Body of pancreas (tissue), 4 donors: ENCODE measurements around the gene CDC26. TPM values are rescaled to one million over a fixed set of nuclear protein-coding genes. Genes with fewer than 3 reads are reported as not detected.

ENCODE experiments used
- ATAC-seq: fragments of 150-250 bp; one replicate; pipeline ENCODE4 v1.9.1; 2016
- DNase-seq, 4 donors: peaks; one replicate each; pipeline ENCODE4 v3.0.0-alpha.2; 2019
- H3K27ac ChIP-seq, 4 donors: fragments of 200-600 bp; sonication (generic); 1 replicate in 3 of 4; 2 replicates in 1 of 4; pipeline versions ENCODE4 v1.5.1 to v1.6.1; 2016 to 2019; ENCODE audit warnings: mild to moderate bottlenecking in 1 of 4, mixed read lengths in 1 of 4, moderate library complexity in 1 of 4
- H3K27me3 ChIP-seq, 2 donors: fragments of 200-600 bp; sonication (generic); one replicate each; pipeline ENCODE4 v1.6.0; 2016; ENCODE audit warnings: mild to moderate bottlenecking in 1 of 2
- H3K36me3 ChIP-seq, 2 donors: fragments of 200-600 bp; sonication (generic); replicated peaks in 1 of 2; 2 replicates each; pipeline ENCODE4 v1.5.1; 2016; ENCODE audit warnings: low read depth in 2 of 2; ENCODE audit not compliant: insufficient read depth in 1 of 2
- H3K4me1 ChIP-seq: fragments of 200-600 bp; sonication (generic); one replicate; pipeline ENCODE4 v1.6.0; 2016
- H3K4me3 ChIP-seq, 2 donors: fragments of 200-600 bp; sonication (generic); 1 replicate in 1 of 2; 2 replicates in 1 of 2; pipeline ENCODE4 v1.5.1; 2016 to 2019
- H3K9me3 ChIP-seq, 3 donors: fragments of 200-600 bp; sonication (generic); 1 replicate in 2 of 3; 2 replicates in 1 of 3; pipeline ENCODE4 v1.5.1; 2016
- POLR2A ChIP-seq, 3 donors: fragments of 450-650 bp; IDR thresholded peaks; one replicate each; pipeline ENCODE4 v1.6.1; 2016; ENCODE audit warnings: antibody characterized with exemption in 3 of 3, mild to moderate bottlenecking in 2 of 3
- WGBS, 2 donors: methylation state at CpG; one replicate each; pipeline ENCODE4 v1.1.5; 2017; 5-methylcytosine and 5-hydroxymethylcytosine counted together
- intact Hi-C: fragments of 100-400 bp; cut with DNase I; formaldehyde crosslinking; loops from one replicate; pipeline ENCODE4 v1.15.1; 2023
- total RNA-seq, 2 donors: library from RNA; depleted of rRNA; stranded (reverse); fragments of >200 nt; gene quantifications; one replicate each; pipeline ENCODE4 v1.1.0, GENCODE V29; 2016
- TF ChIP-seq, protein P1 (sequence below), 7 experiments: fragments of 450-650 bp in 4 of 7; fragments of 200-600 bp in 3 of 7; sonication (generic) in 3 of 7; IDR thresholded peaks; one replicate each; pipeline ENCODE4 v1.5.1; 2016 to 2019; ENCODE audit warnings: antibody characterized with exemption in 7 of 7

The CDC26 gene
- total RNA-seq, 2 donors from 2014 or later: 21.3 to 27.0 TPM

DNA sequence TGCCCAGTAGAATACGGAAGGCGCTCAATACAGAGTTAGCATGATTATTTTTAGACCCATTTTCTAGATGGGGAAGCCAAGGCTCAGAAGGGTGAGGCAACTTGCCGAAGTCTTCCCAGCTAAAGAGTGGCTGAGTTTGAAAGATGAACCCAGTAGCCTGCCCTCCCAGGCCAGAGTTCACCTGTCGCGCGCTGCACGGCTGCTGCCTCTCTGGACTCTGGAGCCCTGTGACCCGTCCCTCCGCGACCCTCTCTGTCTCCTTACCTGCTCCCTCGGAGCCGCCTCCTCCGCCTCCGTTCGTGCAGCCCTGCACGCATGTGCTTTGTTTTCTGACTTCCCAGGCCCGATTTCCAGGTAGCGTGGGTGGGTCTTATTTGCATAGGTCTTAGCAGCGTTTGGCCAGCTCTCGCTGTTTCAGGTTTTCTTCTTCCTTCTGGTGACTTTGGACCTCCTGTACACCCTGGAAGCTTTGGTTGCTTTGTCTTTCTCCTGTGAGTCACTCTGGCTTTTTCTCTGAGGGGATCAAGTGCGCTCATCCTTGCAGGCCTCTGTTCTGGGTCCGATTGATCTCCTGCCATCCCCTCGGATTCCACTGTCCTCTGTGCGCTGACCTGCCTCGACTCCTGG, 27.5 kb upstream of the CDC26 start, which contains the start of gene RNF183:
RNF183 (minus strand) TSS at position 585 of the 627 bp plus-strand sequence. CDS start 5,192 bp downstream, outside the sequence.
- Histone ChIP-seq H3K36me3 (no peaks in the 10 kb centered on the region), H3K9me3 (no peaks in the 10 kb centered on the region), H3K4me1 (peaks cover 8% of the 10 kb centered on the region), H3K27ac (no peak within 1 kb of the TSS), H3K27me3 (no peaks in the 10 kb centered on the region), H3K4me3 (no peak within 1 kb of the TSS)
- no peak for DNase-seq
- WGBS, 2 donors: 55 to 68% methylated on average over 25 of the region's 25 CpGs
- TF ChIP-seq, protein P1, sequence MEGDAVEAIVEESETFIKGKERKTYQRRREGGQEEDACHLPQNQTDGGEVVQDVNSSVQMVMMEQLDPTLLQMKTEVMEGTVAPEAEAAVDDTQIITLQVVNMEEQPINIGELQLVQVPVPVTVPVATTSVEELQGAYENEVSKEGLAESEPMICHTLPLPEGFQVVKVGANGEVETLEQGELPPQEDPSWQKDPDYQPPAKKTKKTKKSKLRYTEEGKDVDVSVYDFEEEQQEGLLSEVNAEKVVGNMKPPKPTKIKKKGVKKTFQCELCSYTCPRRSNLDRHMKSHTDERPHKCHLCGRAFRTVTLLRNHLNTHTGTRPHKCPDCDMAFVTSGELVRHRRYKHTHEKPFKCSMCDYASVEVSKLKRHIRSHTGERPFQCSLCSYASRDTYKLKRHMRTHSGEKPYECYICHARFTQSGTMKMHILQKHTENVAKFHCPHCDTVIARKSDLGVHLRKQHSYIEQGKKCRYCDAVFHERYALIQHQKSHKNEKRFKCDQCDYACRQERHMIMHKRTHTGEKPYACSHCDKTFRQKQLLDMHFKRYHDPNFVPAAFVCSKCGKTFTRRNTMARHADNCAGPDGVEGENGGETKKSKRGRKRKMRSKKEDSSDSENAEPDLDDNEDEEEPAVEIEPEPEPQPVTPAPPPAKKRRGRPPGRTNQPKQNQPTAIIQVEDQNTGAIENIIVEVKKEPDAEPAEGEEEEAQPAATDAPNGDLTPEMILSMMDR (IDR thresholded peaks at IDR 0.05): no peak
- no peak for TF ChIP-seq POLR2A (IDR thresholded peaks at IDR 0.05)
- ATAC-seq: no peak
- intact Hi-C loops: no loop called here

DNA sequence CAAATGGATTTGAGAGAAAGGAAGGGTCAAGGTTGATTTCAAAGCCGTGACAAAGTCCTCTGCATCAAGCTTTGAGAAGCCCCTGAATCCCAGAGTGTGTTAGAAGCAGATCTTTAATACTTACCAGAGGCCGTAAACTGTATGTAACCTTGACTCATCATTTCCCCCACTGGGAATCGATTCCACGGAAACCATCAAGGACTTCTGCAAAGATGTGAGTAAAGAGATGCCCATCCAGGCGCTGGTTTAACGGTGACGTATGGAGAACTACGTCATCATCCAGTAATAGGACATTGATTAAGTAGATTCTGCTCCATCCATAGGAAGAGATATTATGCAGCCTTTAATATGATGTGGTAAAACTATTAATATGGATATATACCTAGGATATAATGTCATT, 26.2 kb upstream of the CDC26 start:
- H3K4me1 ChIP-seq: peaks cover 8% of the 10 kb centered on the region

DNA sequence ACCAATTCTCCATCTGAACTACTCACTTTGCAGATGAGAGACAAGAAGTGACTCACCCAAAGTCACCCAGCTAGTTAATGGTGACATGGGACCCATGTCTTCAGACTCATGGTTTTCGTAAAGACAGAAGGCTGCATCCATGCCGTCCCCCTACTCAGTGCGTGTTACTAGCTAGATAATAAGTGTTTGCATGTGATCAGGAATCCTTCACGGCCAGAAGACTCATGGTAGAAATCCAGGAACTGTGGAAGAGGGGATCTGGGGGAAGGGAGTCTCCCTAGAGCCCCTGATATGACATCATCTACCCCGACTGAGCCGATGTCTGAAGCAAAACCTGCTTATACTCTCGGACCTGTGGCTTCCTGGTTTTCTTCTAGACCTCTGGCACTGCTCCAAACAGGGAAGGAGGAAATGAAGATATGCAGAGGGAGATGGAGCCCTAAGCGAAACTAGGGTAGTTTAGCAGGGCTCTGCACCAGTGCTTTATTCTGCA, 24.5 kb upstream of the CDC26 start:
- Histone ChIP-seq H3K4me1 (peaks cover 8% of the 10 kb centered on the region), H3K9me3 (no peaks in the 10 kb centered on the region), H3K27ac (no peak overlapping the region), H3K27me3 (no peaks in the 10 kb centered on the region), H3K36me3 (no peaks in the 10 kb centered on the region), H3K4me3 (no peak overlapping the region)
- DNase-seq (peak; percentile 23 to 72 (median 46)), ATAC-seq (peak; percentile 55)
- intact Hi-C loops: no loop called here
- WGBS, 2 donors: 29 to 38% methylated on average over 7 to 8 of the region's 8 CpGs
- TF ChIP-seq, protein P1 (IDR thresholded peaks at IDR 0.05): no peak
- no peak for TF ChIP-seq POLR2A (IDR thresholded peaks at IDR 0.05)

More for the DNA sequence above, 26.2 kb upstream of the CDC26 start:
- intact Hi-C loops: no loop called here
- Histone ChIP-seq H3K9me3 (no peaks in the 10 kb centered on the region), H3K27me3 (no peaks in the 10 kb centered on the region), H3K4me3 (no peak overlapping the region), H3K36me3 (no peaks in the 10 kb centered on the region), H3K27ac (no peak overlapping the region)
- TF ChIP-seq, protein P1 (IDR thresholded peaks at IDR 0.05): no peak
- TF ChIP-seq POLR2A (IDR thresholded peaks at IDR 0.05): no peak
- 69 to 83% methylated on average over 8 of the region's 8 CpGs for WGBS, 2 donors
- DNase-seq (no peak), ATAC-seq (no peak)

DNA sequence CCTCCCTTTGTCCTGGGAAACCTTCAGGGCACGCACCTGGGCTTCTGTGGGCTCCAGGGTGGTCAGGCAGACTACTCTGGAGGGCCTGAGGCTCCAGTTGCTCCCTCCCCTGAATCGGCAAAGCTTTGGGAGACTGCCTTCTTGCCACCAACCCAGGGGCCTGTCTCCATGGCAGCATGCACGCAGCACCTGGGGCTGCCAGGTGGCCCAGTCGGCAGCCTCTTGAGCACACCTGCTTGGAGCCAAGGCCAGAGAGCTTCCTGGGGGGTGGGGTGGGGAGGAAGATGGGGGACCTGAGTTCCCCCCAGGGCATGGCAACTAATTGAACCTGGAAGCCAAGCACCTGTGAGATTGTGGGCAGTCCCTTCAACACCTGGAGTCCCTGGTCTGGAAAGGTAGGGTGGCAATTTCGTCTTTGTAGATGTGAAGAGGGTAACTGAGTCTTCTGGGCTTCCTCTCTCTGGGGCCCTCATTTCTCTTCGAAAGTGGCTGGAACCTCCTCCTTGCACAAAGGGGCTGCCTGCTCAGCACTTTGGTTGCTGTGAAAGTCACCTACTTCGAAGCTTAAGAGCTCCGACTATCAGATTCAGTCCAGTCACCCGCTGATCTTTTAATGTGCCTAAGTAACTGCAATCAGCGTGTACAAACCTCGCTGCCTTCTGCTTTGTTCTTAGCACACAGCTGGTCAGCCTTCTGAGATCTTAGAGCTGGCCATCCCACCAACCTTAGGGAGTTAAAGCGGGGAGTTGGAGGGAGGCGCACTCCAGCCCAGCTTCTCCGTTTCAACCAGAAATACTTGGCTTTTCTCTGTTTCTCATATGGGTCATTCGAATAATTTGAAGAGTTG, 23.8 kb upstream of the CDC26 start:
- no peaks in the 10 kb centered on the region for H3K36me3 ChIP-seq
- TF ChIP-seq, protein P1 (IDR thresholded peaks at IDR 0.05): no peak
- no peak for TF ChIP-seq POLR2A (IDR thresholded peaks at IDR 0.05)
- no peaks in the 10 kb centered on the region for H3K27me3 ChIP-seq
- no peak overlapping the region for H3K4me3 ChIP-seq
- H3K27ac ChIP-seq: no peak overlapping the region
- ATAC-seq (no peak), DNase-seq (no peak)
- no peaks in the 10 kb centered on the region for H3K9me3 ChIP-seq
- peaks cover 8% of the 10 kb centered on the region for H3K4me1 ChIP-seq
- WGBS, 2 donors: 78 to 81% methylated on average over 13 to 15 of the region's 15 CpGs
- intact Hi-C loops: no loop called here
